Measurements from ENCODE around the gene HSFX2.
"Not testable (repeated sequence)": the region's sequence is repeated elsewhere in the genome, so short reads cannot be mapped to it uniquely, and the experiment has no call there.

Gene HSFX2

GRCh38 chrX:149545545-149546543 lies 49.3 kb downstream of the HSFX2 start:
- not testable (repeated sequence) for H3K9me3 ChIP-seq (ENCODE audit: low read depth, low read length); DNase-seq (ENCODE audit: low read depth, low spot score); H3K9ac ChIP-seq (ENCODE audit: insufficient read length)

More at GRCh38 chrX:149545545-149546543, 49.3 kb downstream of the HSFX2 start:
- H3K27ac ChIP-seq; H3K4me3 ChIP-seq; H3K36me3 ChIP-seq (ENCODE audit: insufficient read depth, low read length): not testable (repeated sequence)
